HCT116 (cell line): ENCODE measurements around the gene DENND2D. TPM values are rescaled to one million over a fixed set of nuclear protein-coding genes. Genes with fewer than 3 reads are reported as not detected.

Experiments used
- ATAC-seq: fragments of 200-7000 bp; cut with Tn5 transposase; 2 replicates; pipeline ENCODE4 v1.9.1; 2020; ENCODE audit warnings: mild to moderate bottlenecking, moderate library complexity
- BruUV-seq: library from RNA; stranded (reverse); fragments of 400-500 nt; replicated peaks from 2 replicates; lab custom pipeline; 2021; lab: Mats Ljungman, UMichigan
- CTCF ChIA-PET: fragments of 300-600 bp; sonication (Branson Sonifier 250); formaldehyde crosslinking; loops from one replicate; lab custom pipeline; 2021; ENCODE audit warnings: antibody characterized with exemption; lab: Charles Lee
- POLR2A ChIA-PET: fragments of 300-600, 350-600 bp; sonication (Branson Sonifier 250); formaldehyde crosslinking; loops from one replicate; lab custom pipeline; 2021; ENCODE audit warnings: antibody characterized with exemption; lab: Charles Lee
- RAD21 ChIA-PET, 2 experiments: fragments of 300-600 bp; sonication (Branson Sonifier 250); formaldehyde crosslinking; loops; one replicate each; lab custom pipeline; 2023; ENCODE audit warnings: low total read pairs in 2 of 2; ENCODE audit not compliant: uncharacterized antibody in 2 of 2, unreplicated experiment in 2 of 2, low non-redundant PET in 1 of 2; lab: Charles Lee
- DNase-seq: peaks from one replicate; pipeline ENCODE4 v3.0.0-alpha.2; 2010; ENCODE audit warnings: low read depth, low spot score
- H2AFZ ChIP-seq: fragments of 200-600 bp; shearing (Covaris generic), sonication (generic); 2 replicates; pipeline ENCODE4 v1.6.1; 2017; ENCODE audit warnings: low read depth, mixed run types, mixed read lengths, antibody characterized with exemption, low read length; ENCODE audit not compliant: poor library complexity, severe bottlenecking
- H3K27ac ChIP-seq: 2 replicates; pipeline ENCODE4 v1.5.1; 2012; ENCODE audit warnings: low read depth, low read length
- H3K27me3 ChIP-seq: fragments of 200-600 bp; sonication (generic); 2 replicates; pipeline ENCODE4 v1.6.1; 2016; ENCODE audit warnings: mixed run types, low read length, mixed read lengths; ENCODE audit not compliant: insufficient read depth
- H3K36me3 ChIP-seq, 2 experiments: fragments of 200-500 bp in 1 of 2; fragments of 200-600 bp in 1 of 2; sonication (Bioruptor generic) in 1 of 2; sonication (generic) in 1 of 2; 2 replicates each; pipeline versions ENCODE4 v1.5.1 to v1.6.1; 2014 to 2016; ENCODE audit warnings: low read length in 2 of 2, inconsistent platforms in 1 of 2, mixed read lengths in 1 of 2, mixed run types in 1 of 2; ENCODE audit not compliant: insufficient read depth in 2 of 2, control insufficient read depth in 1 of 2
- H3K4me1 ChIP-seq, 2 experiments: fragments of 200-600 bp in 1 of 2; sonication (generic) in 1 of 2; 2 replicates each; pipeline versions ENCODE4 v1.5.1 to v1.6.1; 2012 to 2017; ENCODE audit warnings: low read length in 2 of 2, inconsistent platforms in 1 of 2, mild to moderate bottlenecking in 1 of 2, mixed read lengths in 1 of 2, mixed run types in 1 of 2, moderate library complexity in 1 of 2; ENCODE audit not compliant: insufficient read depth in 2 of 2, control insufficient read depth in 1 of 2
- H3K4me2 ChIP-seq: fragments of 200-600 bp; sonication (generic); 2 replicates; pipeline ENCODE4 v1.6.1; 2017; ENCODE audit warnings: mixed run types, low read length, mixed read lengths
- H3K4me3 ChIP-seq, 2 experiments: fragments of 200-600 bp in 1 of 2; sonication (generic) in 1 of 2; replicated peaks in 1 of 2; 2 replicates each; pipeline ENCODE4 v1.5.1; 2011 to 2016; ENCODE audit warnings: low read length in 2 of 2, control low read depth in 1 of 2, low read depth in 1 of 2, mild to moderate bottlenecking in 1 of 2, mixed read lengths in 1 of 2, mixed run types in 1 of 2
- H3K79me2 ChIP-seq: fragments of 200-600 bp; sonication (generic); 2 replicates; pipeline ENCODE4 v1.6.1; 2017; ENCODE audit warnings: mild to moderate bottlenecking, mixed run types, low read length, moderate library complexity, mixed read lengths; ENCODE audit not compliant: insufficient read depth
- H3K9ac ChIP-seq: fragments of 200-600 bp; sonication (generic); 2 replicates; pipeline ENCODE4 v1.6.1; 2016; ENCODE audit warnings: low read length, mixed read lengths
- H3K9me2 ChIP-seq: fragments of 200-600 bp; sonication (generic), shearing (Covaris generic); 2 replicates; pipeline ENCODE4 v1.6.1; 2017; ENCODE audit warnings: mixed run types, mild to moderate bottlenecking, moderate library complexity; ENCODE audit not compliant: insufficient read depth
- H3K9me3 ChIP-seq, 2 experiments: fragments of 200-500 bp in 1 of 2; fragments of 200-600 bp in 1 of 2; sonication (Bioruptor generic) in 1 of 2; sonication (generic) in 1 of 2; 2 replicates each; pipeline ENCODE4 v1.6.1; 2014 to 2017; ENCODE audit warnings: low read length in 2 of 2, mixed read lengths in 2 of 2, inconsistent platforms in 1 of 2, low read depth in 1 of 2, mild to moderate bottlenecking in 1 of 2, mixed run types in 1 of 2, moderate library complexity in 1 of 2; ENCODE audit not compliant: control insufficient read depth in 1 of 2, insufficient read depth in 1 of 2
- H4K20me1 ChIP-seq: fragments of 200-600 bp; sonication (generic), shearing (Covaris generic); 2 replicates; pipeline ENCODE4 v1.6.1; 2017; ENCODE audit warnings: mixed run types, mild to moderate bottlenecking, moderate library complexity; ENCODE audit not compliant: insufficient read depth
- CBX3 ChIP-seq: IDR thresholded peaks from 2 replicates; pipeline ENCODE4 v1.6.1; 2012; ENCODE audit warnings: low read depth
- EGR1 ChIP-seq: IDR thresholded peaks from 2 replicates; pipeline ENCODE4 v1.6.1; 2012; ENCODE audit warnings: low read depth
- EZH2 ChIP-seq: fragments of 200-600 bp; sonication (generic); IDR thresholded peaks from 2 replicates; pipeline ENCODE4 v1.6.1; 2017; ENCODE audit warnings: antibody characterized with exemption, mixed run types
- JUND ChIP-seq: IDR thresholded peaks from 2 replicates; pipeline ENCODE4 v1.6.1; 2012
- POLR2A ChIP-seq: IDR thresholded peaks from 2 replicates; pipeline ENCODE4 v1.7.0; 2011; ENCODE audit warnings: borderline replicate concordance; ENCODE audit not compliant: insufficient read depth, insufficient read length; ENCODE audit errors: extremely low read depth
- POLR2AphosphoS5 ChIP-seq: IDR thresholded peaks from 2 replicates; pipeline ENCODE4 v1.6.1; 2011; ENCODE audit warnings: mild to moderate bottlenecking, low read depth, low read length, moderate library complexity
- RAD21 ChIP-seq: IDR thresholded peaks from 2 replicates; pipeline ENCODE4 v1.6.1; 2012; ENCODE audit warnings: low read depth, mild to moderate bottlenecking
- SIN3A ChIP-seq: IDR thresholded peaks from 2 replicates; pipeline ENCODE4 v1.6.1; 2012; ENCODE audit warnings: low read depth
- YY1 ChIP-seq: IDR thresholded peaks from 2 replicates; pipeline ENCODE4 v1.6.1; 2011; ENCODE audit warnings: low read length, low read depth, moderate library complexity, mild to moderate bottlenecking; ENCODE audit not compliant: insufficient replicate concordance; ENCODE audit errors: extremely low read depth
- ZFX ChIP-seq: fragments of 450-650 bp; IDR thresholded peaks from 2 replicates; pipeline ENCODE4 v1.6.1; 2017
- intact Hi-C: fragments of 100-400 bp; cut with micrococcal nuclease; formaldehyde crosslinking; loops from 2 replicates; pipeline ENCODE4 v1.10.0; 2022
- total RNA-seq: library from RNA; stranded (reverse); gene quantifications from one replicate; pipeline ENCODE4 v1.2.1, GENCODE V29; 2021; ENCODE audit not compliant: unreplicated experiment
- TF ChIP-seq, protein P1 (sequence below): IDR thresholded peaks from 2 replicates; pipeline ENCODE4 v1.6.1; 2011; ENCODE audit warnings: mild to moderate bottlenecking, low read length, moderate library complexity; ENCODE audit not compliant: insufficient replicate concordance; ENCODE audit errors: extremely low read depth
- TF ChIP-seq, protein P2 (sequence below): IDR thresholded peaks from 2 replicates; pipeline ENCODE4 v1.6.1; 2012; ENCODE audit warnings: low read depth
- TF ChIP-seq, protein P3 (sequence below): IDR thresholded peaks from 2 replicates; pipeline ENCODE4 v1.6.1; 2012
- TF ChIP-seq, protein P4 (sequence below), 3 experiments: fragments of 200-600 bp in 1 of 3; sonication (generic) in 1 of 3; IDR thresholded peaks in 2 of 3; conservative IDR thresholded peaks in 1 of 3; 2 replicates each; pipeline ENCODE4 v1.5.1; 2012 to 2017; ENCODE audit warnings: low read depth in 2 of 3, low read length in 2 of 3, antibody characterized with exemption in 1 of 3, borderline replicate concordance in 1 of 3, control low read depth in 1 of 3, mild to moderate bottlenecking in 1 of 3, mixed read lengths in 1 of 3, mixed run types in 1 of 3, moderate library complexity in 1 of 3; ENCODE audit not compliant: insufficient read depth in 1 of 3

The DENND2D gene
- total RNA-seq, 1 experiment from 2014 or later = 31.9 TPM

- TF ChIP-seq, protein P1, sequence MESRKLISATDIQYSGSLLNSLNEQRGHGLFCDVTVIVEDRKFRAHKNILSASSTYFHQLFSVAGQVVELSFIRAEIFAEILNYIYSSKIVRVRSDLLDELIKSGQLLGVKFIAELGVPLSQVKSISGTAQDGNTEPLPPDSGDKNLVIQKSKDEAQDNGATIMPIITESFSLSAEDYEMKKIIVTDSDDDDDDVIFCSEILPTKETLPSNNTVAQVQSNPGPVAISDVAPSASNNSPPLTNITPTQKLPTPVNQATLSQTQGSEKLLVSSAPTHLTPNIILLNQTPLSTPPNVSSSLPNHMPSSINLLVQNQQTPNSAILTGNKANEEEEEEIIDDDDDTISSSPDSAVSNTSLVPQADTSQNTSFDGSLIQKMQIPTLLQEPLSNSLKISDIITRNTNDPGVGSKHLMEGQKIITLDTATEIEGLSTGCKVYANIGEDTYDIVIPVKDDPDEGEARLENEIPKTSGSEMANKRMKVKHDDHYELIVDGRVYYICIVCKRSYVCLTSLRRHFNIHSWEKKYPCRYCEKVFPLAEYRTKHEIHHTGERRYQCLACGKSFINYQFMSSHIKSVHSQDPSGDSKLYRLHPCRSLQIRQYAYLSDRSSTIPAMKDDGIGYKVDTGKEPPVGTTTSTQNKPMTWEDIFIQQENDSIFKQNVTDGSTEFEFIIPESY = no peak
- TF ChIP-seq, all 23 proteins: peak for 0
These were observed 25.4 kb upstream of the DENND2D start (continued) for GRCh38 chr1:111225717-111226400.

GRCh38 chr1:111225091-111225490 lies 24.6 kb upstream of the DENND2D start:
- Histone ChIP-seq H4K20me1 (no peaks in the 10 kb centered on the region), H3K36me3 (no peaks in the 10 kb centered on the region), H2AFZ (no peak overlapping the region), H3K4me3 (no peak overlapping the region), H3K27ac (no peak overlapping the region), H3K9me2 (0 out of 2 replicates have a peak, but pooled peaks cover 3% of the 10 kb centered on the region), H3K9ac (no peak overlapping the region), H3K79me2 (no peaks in the 10 kb centered on the region), H3K27me3 (no peaks in the 10 kb centered on the region), H3K4me1 (peaks cover 18 to 21% of the 10 kb centered on the region in 2 experiments), H3K4me2 (no peak overlapping the region), H3K9me3 (no peaks in the 10 kb centered on the region)
- ATAC-seq (no peak), DNase-seq (no peak)
- ChIA-PET POLR2A (no interaction called here), CTCF (no interaction called here), RAD21 (no interaction called here)
- intact Hi-C loops = loop anchor here (10.0 kb wide), 2 partner anchors 190 to 540 kb away; no protein-coding TSS in a partner anchor
- BruUV-seq = no TSS peak
- TF ChIP-seq, protein P1 = no peak
- TF ChIP-seq, protein P2, sequence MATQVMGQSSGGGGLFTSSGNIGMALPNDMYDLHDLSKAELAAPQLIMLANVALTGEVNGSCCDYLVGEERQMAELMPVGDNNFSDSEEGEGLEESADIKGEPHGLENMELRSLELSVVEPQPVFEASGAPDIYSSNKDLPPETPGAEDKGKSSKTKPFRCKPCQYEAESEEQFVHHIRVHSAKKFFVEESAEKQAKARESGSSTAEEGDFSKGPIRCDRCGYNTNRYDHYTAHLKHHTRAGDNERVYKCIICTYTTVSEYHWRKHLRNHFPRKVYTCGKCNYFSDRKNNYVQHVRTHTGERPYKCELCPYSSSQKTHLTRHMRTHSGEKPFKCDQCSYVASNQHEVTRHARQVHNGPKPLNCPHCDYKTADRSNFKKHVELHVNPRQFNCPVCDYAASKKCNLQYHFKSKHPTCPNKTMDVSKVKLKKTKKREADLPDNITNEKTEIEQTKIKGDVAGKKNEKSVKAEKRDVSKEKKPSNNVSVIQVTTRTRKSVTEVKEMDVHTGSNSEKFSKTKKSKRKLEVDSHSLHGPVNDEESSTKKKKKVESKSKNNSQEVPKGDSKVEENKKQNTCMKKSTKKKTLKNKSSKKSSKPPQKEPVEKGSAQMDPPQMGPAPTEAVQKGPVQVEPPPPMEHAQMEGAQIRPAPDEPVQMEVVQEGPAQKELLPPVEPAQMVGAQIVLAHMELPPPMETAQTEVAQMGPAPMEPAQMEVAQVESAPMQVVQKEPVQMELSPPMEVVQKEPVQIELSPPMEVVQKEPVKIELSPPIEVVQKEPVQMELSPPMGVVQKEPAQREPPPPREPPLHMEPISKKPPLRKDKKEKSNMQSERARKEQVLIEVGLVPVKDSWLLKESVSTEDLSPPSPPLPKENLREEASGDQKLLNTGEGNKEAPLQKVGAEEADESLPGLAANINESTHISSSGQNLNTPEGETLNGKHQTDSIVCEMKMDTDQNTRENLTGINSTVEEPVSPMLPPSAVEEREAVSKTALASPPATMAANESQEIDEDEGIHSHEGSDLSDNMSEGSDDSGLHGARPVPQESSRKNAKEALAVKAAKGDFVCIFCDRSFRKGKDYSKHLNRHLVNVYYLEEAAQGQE = no peak
- TF ChIP-seq RAD21 = no peak
- no peak for TF ChIP-seq YY1
- TF ChIP-seq, protein P3, sequence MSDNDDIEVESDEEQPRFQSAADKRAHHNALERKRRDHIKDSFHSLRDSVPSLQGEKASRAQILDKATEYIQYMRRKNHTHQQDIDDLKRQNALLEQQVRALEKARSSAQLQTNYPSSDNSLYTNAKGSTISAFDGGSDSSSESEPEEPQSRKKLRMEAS = no peak
- no peak for TF ChIP-seq EGR1
- TF ChIP-seq JUND = no peak
- TF ChIP-seq ZFX = no peak
- TF ChIP-seq CBX3 = no peak
- TF ChIP-seq SIN3A = no peak
- TF ChIP-seq EZH2 = no peak
- TF ChIP-seq POLR2A = no peak
- TF ChIP-seq POLR2AphosphoS5 = no peak
- TF ChIP-seq, protein P4, sequence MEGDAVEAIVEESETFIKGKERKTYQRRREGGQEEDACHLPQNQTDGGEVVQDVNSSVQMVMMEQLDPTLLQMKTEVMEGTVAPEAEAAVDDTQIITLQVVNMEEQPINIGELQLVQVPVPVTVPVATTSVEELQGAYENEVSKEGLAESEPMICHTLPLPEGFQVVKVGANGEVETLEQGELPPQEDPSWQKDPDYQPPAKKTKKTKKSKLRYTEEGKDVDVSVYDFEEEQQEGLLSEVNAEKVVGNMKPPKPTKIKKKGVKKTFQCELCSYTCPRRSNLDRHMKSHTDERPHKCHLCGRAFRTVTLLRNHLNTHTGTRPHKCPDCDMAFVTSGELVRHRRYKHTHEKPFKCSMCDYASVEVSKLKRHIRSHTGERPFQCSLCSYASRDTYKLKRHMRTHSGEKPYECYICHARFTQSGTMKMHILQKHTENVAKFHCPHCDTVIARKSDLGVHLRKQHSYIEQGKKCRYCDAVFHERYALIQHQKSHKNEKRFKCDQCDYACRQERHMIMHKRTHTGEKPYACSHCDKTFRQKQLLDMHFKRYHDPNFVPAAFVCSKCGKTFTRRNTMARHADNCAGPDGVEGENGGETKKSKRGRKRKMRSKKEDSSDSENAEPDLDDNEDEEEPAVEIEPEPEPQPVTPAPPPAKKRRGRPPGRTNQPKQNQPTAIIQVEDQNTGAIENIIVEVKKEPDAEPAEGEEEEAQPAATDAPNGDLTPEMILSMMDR (IDR thresholded peaks at IDR 0.05 in 2 of 3, conservative IDR thresholded peaks at IDR 0.05 in 1 of 3; ENCODE audit: borderline replicate concordance in 1 of 3, insufficient read depth in 1 of 3, low read depth in 2 of 3, low read length in 2 of 3) = no peak
